Measurements from ENCODE around the gene KRTAP19-1. TPM values are rescaled to one million over a fixed set of nuclear protein-coding genes. Genes with fewer than 3 reads are reported as not detected.
"Not testable (repeated sequence)": the region's sequence is repeated elsewhere in the genome, so short reads cannot be mapped to it uniquely, and the experiment has no call there.

The KRTAP19-1 gene
- not detected for total RNA-seq

- no peaks in the 10 kb centered on the region for H3K36me3 Mint-ChIP-seq (ENCODE audit: low read depth)
- H3K4me3 Mint-ChIP-seq, result no peak within 1 kb of the TSS
- H3K9me3 Mint-ChIP-seq, result peaks cover 3% of the 10 kb centered on the region
- no peak for DNase-seq
- H3K27ac Mint-ChIP-seq, result no peak within 1 kb of the TSS
- POLR2A ChIA-PET, result no interaction called here
- no peaks in the 10 kb centered on the region for H3K4me1 Mint-ChIP-seq
- H3K27me3 Mint-ChIP-seq, result peaks cover 2% of the 10 kb centered on the region
- CTCF ChIA-PET, result no interaction called here
These were observed at the start of gene KRTAP19-1 for GRCh38 chr21:30480145-30480544. TSS of gene KRTAP19-1 (minus strand) at chr21:30480367. CDS start at chr21:30480317, 50 bp downstream.

- Mint-ChIP-seq H3K27ac (no peak overlapping the region), H3K36me3 (ENCODE audit: low read depth) (no peaks in the 10 kb centered on the region), H3K27me3 (no peaks in the 10 kb centered on the region), H3K4me3 (no peak overlapping the region), H3K9me3 (no peaks in the 10 kb centered on the region), H3K4me1 (no peaks in the 10 kb centered on the region)
- ChIA-PET CTCF (no interaction called here), POLR2A (no interaction called here)
- DNase-seq, result no peak
These were observed 38.7 kb upstream of the KRTAP19-1 start for GRCh38 chr21:30518876-30519275.

- ChIA-PET POLR2A (no interaction called here), CTCF (no interaction called here)
- no peak overlapping the region for H3K27ac Mint-ChIP-seq
- H3K9me3 Mint-ChIP-seq, result no peaks in the 10 kb centered on the region
- DNase-seq, result no peak
- no peaks in the 10 kb centered on the region for H3K27me3 Mint-ChIP-seq
- H3K36me3 Mint-ChIP-seq (ENCODE audit: low read depth), result no peaks in the 10 kb centered on the region
- no peaks in the 10 kb centered on the region for H3K4me1 Mint-ChIP-seq
- H3K4me3 Mint-ChIP-seq, result no peak overlapping the region
These were observed 35.5 kb upstream of the KRTAP19-1 start for GRCh38 chr21:30515681-30516080.

GRCh38 chr21:30505621-30506205, 25.5 kb upstream of the KRTAP19-1 start:
- H3K27me3 Mint-ChIP-seq; POLR2A ChIA-PET; H3K27ac Mint-ChIP-seq; CTCF ChIA-PET; H3K36me3 Mint-ChIP-seq (ENCODE audit: low read depth); H3K4me1 Mint-ChIP-seq; H3K4me3 Mint-ChIP-seq; DNase-seq; H3K9me3 Mint-ChIP-seq: not testable (repeated sequence)

- Mint-ChIP-seq H3K27me3 (peaks cover 2% of the 10 kb centered on the region), H3K9me3 (no peaks in the 10 kb centered on the region), H3K27ac (no peak within 1 kb of the TSS), H3K36me3 (ENCODE audit: low read depth) (no peaks in the 10 kb centered on the region), H3K4me1 (no peaks in the 10 kb centered on the region), H3K4me3 (no peak within 1 kb of the TSS)
- POLR2A ChIA-PET, result no interaction called here
- no peak for DNase-seq
- CTCF ChIA-PET, result no interaction called here
These were observed 21.9 kb upstream of the KRTAP19-1 start, which contains the start of gene KRTAP19-5 for GRCh38 chr21:30502041-30502440. TSS of gene KRTAP19-5 (minus strand) at chr21:30502141. CDS start at chr21:30502090, 51 bp downstream.

- ChIA-PET CTCF (no interaction called here), POLR2A (no interaction called here)
- Mint-ChIP-seq H3K36me3 (ENCODE audit: low read depth) (no peaks in the 10 kb centered on the region), H3K4me3 (no peak within 1 kb of the TSS), H3K27me3 (peaks cover 2% of the 10 kb centered on the region), H3K27ac (no peak within 1 kb of the TSS), H3K4me1 (no peaks in the 10 kb centered on the region), H3K9me3 (no peaks in the 10 kb centered on the region)
- no peak for DNase-seq
These were observed 16.9 kb upstream of the KRTAP19-1 start, which contains the start of gene KRTAP19-4 for GRCh38 chr21:30497065-30497464. TSS of gene KRTAP19-4 (minus strand) at chr21:30497165. CDS start at chr21:30497110, 55 bp downstream.

- POLR2A ChIA-PET, result no interaction called here
- Mint-ChIP-seq H3K4me3 (no peak within 1 kb of the TSS), H3K27ac (no peak within 1 kb of the TSS), H3K9me3 (peaks cover 5% of the 10 kb centered on the region), H3K27me3 (no peaks in the 10 kb centered on the region), H3K4me1 (no peaks in the 10 kb centered on the region), H3K36me3 (ENCODE audit: low read depth) (no peaks in the 10 kb centered on the region)
- CTCF ChIA-PET, result no interaction called here
- no peak for DNase-seq
These were observed 11.8 kb upstream of the KRTAP19-1 start, which contains the start of gene KRTAP19-3 for GRCh38 chr21:30491963-30492428. TSS of gene KRTAP19-3 (minus strand) at chr21:30492013. CDS start at chr21:30491957, 56 bp downstream.

GRCh38 chr21:30487336-30487735, 7.2 kb upstream of the KRTAP19-1 start, which contains the start of gene KRTAP19-2:
TSS of gene KRTAP19-2 (minus strand) at chr21:30487436. CDS start at chr21:30487348, 88 bp downstream.
- DNase-seq, result no peak
- Mint-ChIP-seq H3K36me3 (ENCODE audit: low read depth) (no peaks in the 10 kb centered on the region), H3K4me3 (no peak within 1 kb of the TSS), H3K4me1 (no peaks in the 10 kb centered on the region), H3K27ac (no peak within 1 kb of the TSS), H3K27me3 (no peaks in the 10 kb centered on the region), H3K9me3 (peaks cover 19% of the 10 kb centered on the region)
- CTCF ChIA-PET, result no interaction called here
- POLR2A ChIA-PET, result no interaction called here

GRCh38 chr21:30486180-30486579, 6.0 kb upstream of the KRTAP19-1 start:
- Mint-ChIP-seq H3K4me1 (no peaks in the 10 kb centered on the region), H3K27ac (no peak overlapping the region), H3K4me3 (no peak overlapping the region), H3K27me3 (peaks cover 2% of the 10 kb centered on the region), H3K36me3 (ENCODE audit: low read depth) (no peaks in the 10 kb centered on the region), H3K9me3 (peaks cover 19% of the 10 kb centered on the region)
- ChIA-PET POLR2A (no interaction called here), CTCF (no interaction called here)
- DNase-seq, result no peak

GRCh38 chr21:30482130-30482529, 2.0 kb upstream of the KRTAP19-1 start:
- H3K36me3 Mint-ChIP-seq (ENCODE audit: low read depth), result no peaks in the 10 kb centered on the region
- H3K9me3 Mint-ChIP-seq, result peaks cover 15% of the 10 kb centered on the region
- no peak overlapping the region for H3K4me3 Mint-ChIP-seq
- peaks cover 2% of the 10 kb centered on the region for H3K27me3 Mint-ChIP-seq
- POLR2A ChIA-PET, result no interaction called here
- H3K4me1 Mint-ChIP-seq, result no peaks in the 10 kb centered on the region
- CTCF ChIA-PET, result no interaction called here
- H3K27ac Mint-ChIP-seq, result no peak overlapping the region
- no peak for DNase-seq

GRCh38 chr21:30479259-30479658, 908 bp downstream of the KRTAP19-1 start:
- POLR2A ChIA-PET, result no interaction called here

GRCh38 chr21:30478004-30478403, 2.2 kb downstream of the KRTAP19-1 start:
- H3K27me3 Mint-ChIP-seq, result peaks cover 2% of the 10 kb centered on the region
- no peaks in the 10 kb centered on the region for H3K9me3 Mint-ChIP-seq
- POLR2A ChIA-PET, result no interaction called here
- CTCF ChIA-PET, result no interaction called here
- no peaks in the 10 kb centered on the region for H3K4me1 Mint-ChIP-seq
- no peak overlapping the region for H3K4me3 Mint-ChIP-seq
- no peak for DNase-seq
- H3K27ac Mint-ChIP-seq, result no peak overlapping the region
- H3K36me3 Mint-ChIP-seq (ENCODE audit: low read depth), result no peaks in the 10 kb centered on the region

More at GRCh38 chr21:30479259-30479658, 908 bp downstream of the KRTAP19-1 start:
- no peak for DNase-seq
- Mint-ChIP-seq H3K4me1 (no peaks in the 10 kb centered on the region), H3K27me3 (peaks cover 2% of the 10 kb centered on the region), H3K36me3 (ENCODE audit: low read depth) (no peaks in the 10 kb centered on the region), H3K27ac (no peak overlapping the region), H3K4me3 (no peak overlapping the region), H3K9me3 (no peaks in the 10 kb centered on the region)
- CTCF ChIA-PET, result no interaction called here

GRCh38 chr21:30468900-30469714, 11.1 kb downstream of the KRTAP19-1 start:
- H3K9me3 Mint-ChIP-seq, result no peaks in the 10 kb centered on the region
- no peaks in the 10 kb centered on the region for H3K36me3 Mint-ChIP-seq (ENCODE audit: low read depth)
- no peak for DNase-seq
- H3K27ac Mint-ChIP-seq, result no peak overlapping the region
- H3K27me3 Mint-ChIP-seq, result no peaks in the 10 kb centered on the region
- ChIA-PET POLR2A (no interaction called here), CTCF (no interaction called here)
- H3K4me3 Mint-ChIP-seq, result no peak overlapping the region
- H3K4me1 Mint-ChIP-seq, result no peaks in the 10 kb centered on the region

Data from activated CD4-positive, alpha-beta T cell treated with anti-CD3 and anti-CD28 coated beads, Interleukin-2, amount 10 ng/mL, durations not matched to agents 7 days and 5 days (primary cell).